HepG2 (cell line): Measurements from ENCODE around the gene ADAD2. TPM values are rescaled to one million over a fixed set of nuclear protein-coding genes. Genes with fewer than 3 reads are reported as not detected.
A peak's percentile ranks its signal among the peaks of the same experiment; 100 is the strongest.

ENCODE experiments used
- ATAC-seq: fragments of 200-7000 bp; cut with Tn5 transposase; 3 replicates; pipeline ENCODE4 v1.9.1; 2020; ENCODE audit warnings: mild to moderate bottlenecking, moderate library complexity
- BruUV-seq: library from RNA; stranded (reverse); fragments of 400-500 nt; replicated peaks from 2 replicates; lab custom pipeline; 2021; lab: Mats Ljungman, UMichigan
- CTCF ChIA-PET: fragments of 300-600 bp; formaldehyde crosslinking; extraction: SDS; loops from one replicate; lab custom pipeline; 2021; ENCODE audit warnings: low total read pairs, inconsistent platforms, low intra/inter-chr PET ratio; lab: Yijun Ruan, JAX
- POLR2A ChIA-PET: fragments of 350-600 bp; sonication (Branson Sonifier 250); formaldehyde crosslinking; loops from one replicate; lab custom pipeline; 2020; ENCODE audit warnings: antibody characterized with exemption, inconsistent platforms; lab: Yijun Ruan, JAX
- DNase-seq: peaks from one replicate; pipeline ENCODE4 v3.0.0-alpha.2; 2015; ENCODE audit warnings: low spot score
- FAIRE-seq: peaks from 3 replicates; lab custom pipeline; 2011; peaks lifted over from hg19 to GRCh38; lab: Jason Lieb, UNC
- H2AFZ ChIP-seq: one replicate; pipeline ENCODE4 v1.6.1; 2011; ENCODE audit warnings: low read length, inconsistent platforms
- H3K27ac ChIP-seq: fragments of 300-600 bp; 3 replicates; pipeline ENCODE4 v1.8.0; 2011; ENCODE audit warnings: mixed run types, mild to moderate bottlenecking, mixed read lengths, low read length, inconsistent platforms; ENCODE audit not compliant: insufficient read depth; ENCODE audit errors: extremely low read length
- H3K27me3 ChIP-seq, 2 experiments: fragments of 200-600 bp in 1 of 2; 2 replicates in 1 of 2; 3 replicates in 1 of 2; pipeline versions ENCODE4 v1.6.0 to v1.8.0; 2011; ENCODE audit warnings: low read length in 2 of 2, mild to moderate bottlenecking in 2 of 2, moderate library complexity in 2 of 2, inconsistent platforms in 1 of 2; ENCODE audit not compliant: insufficient read depth in 2 of 2, control insufficient read depth in 1 of 2
- H3K36me3 ChIP-seq, 2 experiments: fragments of 200-600 bp in 1 of 2; replicated peaks in 1 of 2; 2 replicates in 1 of 2; 3 replicates in 1 of 2; pipeline versions ENCODE4 v1.5.1 to v1.8.0; 2011; ENCODE audit warnings: low read length in 2 of 2, inconsistent platforms in 1 of 2; ENCODE audit not compliant: insufficient read depth in 2 of 2, control insufficient read depth in 1 of 2
- H3K4me1 ChIP-seq: 2 replicates; pipeline ENCODE4 v1.5.1; 2012; ENCODE audit warnings: low read length, inconsistent platforms; ENCODE audit not compliant: insufficient read depth
- H3K4me2 ChIP-seq: 2 replicates; pipeline ENCODE4 v1.6.0; 2011; ENCODE audit warnings: low read depth, low read length, inconsistent platforms
- H3K4me3 ChIP-seq, 3 experiments: fragments of 200-600 bp in 1 of 3; sonication (generic), shearing (Covaris generic) in 1 of 3; replicated peaks in 1 of 3; 2 replicates each; pipeline ENCODE4 v1.5.1; 2011 to 2016; ENCODE audit warnings: low read length in 3 of 3, inconsistent platforms in 2 of 3, low read depth in 2 of 3, mild to moderate bottlenecking in 2 of 3, control low read depth in 1 of 3, mixed read lengths in 1 of 3; ENCODE audit not compliant: insufficient read depth in 1 of 3
- H3K79me2 ChIP-seq: one replicate; pipeline ENCODE4 v1.6.1; 2011; ENCODE audit warnings: low read length, inconsistent platforms; ENCODE audit not compliant: insufficient read depth
- H3K9ac ChIP-seq: 2 replicates; pipeline ENCODE4 v1.6.0; 2011; ENCODE audit warnings: mild to moderate bottlenecking, low read depth, low read length, inconsistent platforms; ENCODE audit not compliant: insufficient read depth
- H3K9me3 ChIP-seq: 2 replicates; pipeline ENCODE4 v1.5.1; 2012; ENCODE audit warnings: mild to moderate bottlenecking, low read length
- H4K20me1 ChIP-seq: 2 replicates; pipeline ENCODE4 v1.6.0; 2011; ENCODE audit warnings: inconsistent platforms, mild to moderate bottlenecking, low read length, moderate library complexity; ENCODE audit not compliant: insufficient read depth
- FOXP4 ChIP-seq: sonication (generic); formaldehyde crosslinking; IDR thresholded peaks from 2 replicates; pipeline ENCODE4 v1.4.0; 2020; ENCODE audit warnings: missing genetic modification reagents
- MNT ChIP-seq: fragments of 450-650 bp; IDR thresholded peaks from 2 replicates; pipeline ENCODE4 v1.6.1; 2016
- ZSCAN30 ChIP-seq: sonication (generic); formaldehyde crosslinking; IDR thresholded peaks from 2 replicates; pipeline ENCODE4 v1.5.0; 2020; ENCODE audit warnings: mild to moderate bottlenecking, missing genetic modification reagents
- WGBS: methylation state at CpG from one replicate; pipeline ENCODE4 v1.1.6; 2017; ENCODE audit warnings: low lambda C conversion rate; 5-methylcytosine and 5-hydroxymethylcytosine counted together
- in situ Hi-C: cut with HindIII; loops from 2 replicates; pipeline ENCODE4 v1.10.0; 2017; ENCODE audit warnings: low pct_unique_long_range_greater_than_20kb; ENCODE audit not compliant: extremely low pct_ligation_motif_present
- intact Hi-C: fragments of 100-400 bp; cut with micrococcal nuclease; formaldehyde crosslinking; loops from one replicate; pipeline ENCODE4 v1.10.0; 2022; ENCODE audit not compliant: unreplicated experiment
- polyA plus RNA-seq, 8 experiments: library from polyadenylated mRNA; depleted of rRNA in 3 of 8; stranded (reverse) in 7 of 8; unstranded in 1 of 8; fragments of >200 nt; fragmentation: Illumina TruSeq in 4 of 8; extraction: Trizol in 4 of 8; gene quantifications; 2 replicates each; pipeline versions ENCODE4 v1.2.1 to v1.2.3, GENCODE V29; 2011 to 2016; ENCODE audit warnings: low read depth in 4 of 8, missing spikeins in 1 of 8, mixed read lengths in 1 of 8; ENCODE audit not compliant: insufficient read depth in 1 of 8
- total RNA-seq, 5 experiments: library from RNA; depleted of rRNA; stranded (reverse); fragments of >200 nt; fragmentation: Illumina TruSeq; extraction: Trizol; gene quantifications; 2 replicates each; pipeline ENCODE4 v1.2.3, GENCODE V29; 2016; ENCODE audit warnings: low read depth in 1 of 5

ADAD2 gene
- total and polyA plus RNA-seq, 2 of the 13 experiments (the other 11 are each of a cell fraction or from before 2014, with no cell fraction given), result not detected

GRCh38 chr16:84205976-84206691 is 15.2 kb downstream of the ADAD2 start:
- no peak overlapping the region for H3K27ac ChIP-seq

More at GRCh38 chr16:84205976-84206691, 15.2 kb downstream of the ADAD2 start:
- BruUV-seq, result no TSS peak
- H3K9ac ChIP-seq, result no peak overlapping the region
- no peaks in the 10 kb centered on the region for H3K36me3 ChIP-seq
- no peaks in the 10 kb centered on the region for H3K4me1 ChIP-seq
- ChIA-PET CTCF (no interaction called here), POLR2A (no interaction called here)
- intact Hi-C loops, result no loop called here
- in situ Hi-C loops, result no loop called here
- DNase-seq (no peak), ATAC-seq (peak; percentile 23; the same call in 1 of the 3 replicates), FAIRE-seq (no peak)
- H3K4me3 ChIP-seq, result no peak overlapping the region
- WGBS, result 23% methylated on average over 18 of the region's 18 CpGs
- H2AFZ ChIP-seq, result no peak overlapping the region
- H4K20me1 ChIP-seq, result no peaks in the 10 kb centered on the region
- H3K4me2 ChIP-seq, result no peak overlapping the region
- peaks cover 15 to 26% of the 10 kb centered on the region in 2 experiments for H3K27me3 ChIP-seq
- TF ChIP-seq FOXP4, result no peak
- peak; percentile 93 for TF ChIP-seq MNT
- no peak for TF ChIP-seq ZSCAN30 (CRISPR knock-in tag)
- H3K79me2 ChIP-seq, result no peaks in the 10 kb centered on the region
- H3K9me3 ChIP-seq, result no peaks in the 10 kb centered on the region
